SJSA1 (cell line): Measurements from ENCODE around the gene TESPA1. TPM values are rescaled to one million over a fixed set of nuclear protein-coding genes. Genes with fewer than 3 reads are reported as not detected.
A peak's percentile ranks its signal among the peaks of the same experiment; 100 is the strongest.
"Not testable (repeated sequence)": the region's sequence is repeated elsewhere in the genome, so short reads cannot be mapped to it uniquely, and the experiment has no call there.

ENCODE experiments used
- DNase-seq, 2 experiments: peaks; one replicate each; pipeline ENCODE4 v3.0.0-alpha.2; 2015 to 2020; ENCODE audit warnings: low spot score in 2 of 2, low read depth in 1 of 2
- H3K27ac ChIP-seq: fragments of 250-450 bp; sonication (Bioruptor Pico); 2 replicates; pipeline ENCODE4 v1.5.1; 2020; ENCODE audit warnings: mild to moderate bottlenecking, moderate library complexity
- H3K27me3 ChIP-seq: fragments of 250-450 bp; sonication (Bioruptor Pico); replicated peaks from 2 replicates; pipeline ENCODE4 v1.5.1; 2020; ENCODE audit warnings: mild to moderate bottlenecking, moderate library complexity
- H3K36me3 ChIP-seq: fragments of 250-450 bp; sonication (Bioruptor Pico); 2 replicates; pipeline ENCODE4 v1.5.1; 2020; ENCODE audit warnings: mild to moderate bottlenecking
- H3K4me1 ChIP-seq: fragments of 250-450 bp; sonication (Bioruptor Pico); replicated peaks from 2 replicates; pipeline ENCODE4 v1.6.1; 2021; ENCODE audit warnings: mild to moderate bottlenecking
- H3K4me3 ChIP-seq: fragments of 250-450 bp; sonication (Bioruptor Pico); 2 replicates; pipeline ENCODE4 v1.5.1; 2020; ENCODE audit warnings: mild to moderate bottlenecking
- H3K9me3 ChIP-seq: fragments of 250-450 bp; sonication (Bioruptor Pico); replicated peaks from 2 replicates; pipeline ENCODE4 v1.5.1; 2020; ENCODE audit warnings: mild to moderate bottlenecking
- total RNA-seq: library from RNA; depleted of rRNA; stranded (reverse); fragments of >200 nt; shearing (Covaris generic); gene quantifications from 2 replicates; pipeline ENCODE4 v1.2.3, GENCODE V29; 2014

Gene TESPA1
- total RNA-seq, 1 experiment from 2014 or later: 0.05 TPM

- H3K9me3 ChIP-seq: no peaks in the 10 kb centered on the region
- H3K27ac ChIP-seq: no peak overlapping the region
- H3K4me1 ChIP-seq: no peaks in the 10 kb centered on the region
- H3K36me3 ChIP-seq: no peaks in the 10 kb centered on the region
- H3K4me3 ChIP-seq: no peak overlapping the region
- 0 out of 2 replicates have a peak, but pooled peaks cover 4% of the 10 kb centered on the region for H3K27me3 ChIP-seq
- no peak for DNase-seq
These were observed 34.4 kb downstream of the TESPA1 start for GRCh38 chr12:54950071-54950727.

- Histone ChIP-seq H3K4me1 (no peaks in the 10 kb centered on the region), H3K27me3 (no peaks in the 10 kb centered on the region), H3K9me3 (no peaks in the 10 kb centered on the region), H3K27ac (no peak overlapping the region), H3K4me3 (no peak overlapping the region), H3K36me3 (no peaks in the 10 kb centered on the region)
- DNase-seq: no peak
These were observed 35.4 kb downstream of the TESPA1 start for GRCh38 chr12:54949073-54949711.

- H3K27ac ChIP-seq: no peak overlapping the region
- H3K36me3 ChIP-seq: no peaks in the 10 kb centered on the region
- DNase-seq: no peak
- H3K9me3 ChIP-seq: no peaks in the 10 kb centered on the region
- no peak overlapping the region for H3K4me3 ChIP-seq
- H3K4me1 ChIP-seq: no peaks in the 10 kb centered on the region
- no peaks in the 10 kb centered on the region for H3K27me3 ChIP-seq
These were observed 36.4 kb downstream of the TESPA1 start for GRCh38 chr12:54948171-54948570.

- Histone ChIP-seq H3K4me1 (no peaks in the 10 kb centered on the region), H3K27ac (no peak overlapping the region), H3K9me3 (no peaks in the 10 kb centered on the region), H3K27me3 (no peaks in the 10 kb centered on the region), H3K4me3 (no peak overlapping the region), H3K36me3 (no peaks in the 10 kb centered on the region)
- DNase-seq: no peak
These were observed 39.5 kb downstream of the TESPA1 start for GRCh38 chr12:54945082-54945481.

- not testable (repeated sequence) for H3K4me3 ChIP-seq, H3K36me3 ChIP-seq, H3K27me3 ChIP-seq, DNase-seq, H3K4me1 ChIP-seq, H3K9me3 ChIP-seq, H3K27ac ChIP-seq
These were observed 41.3 kb downstream of the TESPA1 start for GRCh38 chr12:54943292-54943691.

GRCh38 chr12:54941659-54942058 lies 42.9 kb downstream of the TESPA1 start:
- Histone ChIP-seq H3K9me3 (no peaks in the 10 kb centered on the region), H3K27me3 (no peaks in the 10 kb centered on the region), H3K36me3 (no peaks in the 10 kb centered on the region), H3K4me1 (no peaks in the 10 kb centered on the region), H3K4me3 (no peak overlapping the region), H3K27ac (no peak overlapping the region)
- DNase-seq: no peak

- no peak for DNase-seq
- H3K9me3 ChIP-seq: no peaks in the 10 kb centered on the region
- peaks cover 1% of the 10 kb centered on the region; the same call in 1 of the 2 replicates for H3K4me1 ChIP-seq
- H3K27me3 ChIP-seq: no peaks in the 10 kb centered on the region
- no peak overlapping the region for H3K27ac ChIP-seq
- H3K36me3 ChIP-seq: no peaks in the 10 kb centered on the region
- no peak overlapping the region for H3K4me3 ChIP-seq
These were observed 43.7 kb downstream of the TESPA1 start for GRCh38 chr12:54940727-54941315.

- no peak for DNase-seq
- Histone ChIP-seq H3K27ac (no peak overlapping the region), H3K27me3 (no peaks in the 10 kb centered on the region), H3K36me3 (no peaks in the 10 kb centered on the region), H3K4me1 (peaks cover 15% of the 10 kb centered on the region), H3K9me3 (no peaks in the 10 kb centered on the region), H3K4me3 (no peak overlapping the region)
These were observed 46.6 kb downstream of the TESPA1 start for GRCh38 chr12:54937929-54938328.

- no peaks in the 10 kb centered on the region for H3K9me3 ChIP-seq
- no peaks in the 10 kb centered on the region for H3K36me3 ChIP-seq
- no peak overlapping the region for H3K27ac ChIP-seq
- H3K4me3 ChIP-seq: no peak overlapping the region
- H3K27me3 ChIP-seq: no peaks in the 10 kb centered on the region
- peaks cover 15% of the 10 kb centered on the region for H3K4me1 ChIP-seq
- no peak for DNase-seq
These were observed 47.2 kb downstream of the TESPA1 start for GRCh38 chr12:54937376-54937775.

GRCh38 chr12:54936736-54937135 lies 47.8 kb downstream of the TESPA1 start:
- H3K4me3 ChIP-seq: no peak overlapping the region
- H3K36me3 ChIP-seq: no peaks in the 10 kb centered on the region
- no peak for DNase-seq
- H3K4me1 ChIP-seq: peaks cover 15% of the 10 kb centered on the region
- no peaks in the 10 kb centered on the region for H3K27me3 ChIP-seq
- H3K9me3 ChIP-seq: no peaks in the 10 kb centered on the region
- no peak overlapping the region for H3K27ac ChIP-seq

- Histone ChIP-seq H3K36me3 (no peaks in the 10 kb centered on the region), H3K4me1 (peaks cover 15% of the 10 kb centered on the region), H3K9me3 (0 out of 2 replicates have a peak, but pooled peaks cover 2% of the 10 kb centered on the region), H3K27me3 (no peaks in the 10 kb centered on the region), H3K4me3 (no peak overlapping the region), H3K27ac (peak overlapping the region; percentile 76)
- DNase-seq: peak; percentile 54 to 61
These were observed 49.2 kb downstream of the TESPA1 start for GRCh38 chr12:54935235-54935951.

- no peak for DNase-seq
- Histone ChIP-seq H3K27ac (no peak overlapping the region), H3K36me3 (no peaks in the 10 kb centered on the region), H3K9me3 (0 out of 2 replicates have a peak, but pooled peaks cover 2% of the 10 kb centered on the region), H3K4me3 (no peak overlapping the region), H3K4me1 (peaks cover 15% of the 10 kb centered on the region), H3K27me3 (no peaks in the 10 kb centered on the region)
These were observed 50.1 kb downstream of the TESPA1 start for GRCh38 chr12:54934419-54934818.

GRCh38 chr12:54933376-54933775 lies 51.2 kb downstream of the TESPA1 start:
- H3K4me1 ChIP-seq: peaks cover 15% of the 10 kb centered on the region
- H3K36me3 ChIP-seq: no peaks in the 10 kb centered on the region
- no peaks in the 10 kb centered on the region for H3K27me3 ChIP-seq
- H3K27ac ChIP-seq: no peak overlapping the region
- DNase-seq: no peak
- no peak overlapping the region for H3K4me3 ChIP-seq
- H3K9me3 ChIP-seq: 0 out of 2 replicates have a peak, but pooled peaks cover 2% of the 10 kb centered on the region

GRCh38 chr12:54932691-54933090 lies 51.9 kb downstream of the TESPA1 start:
- no peak overlapping the region for H3K27ac ChIP-seq
- no peak for DNase-seq
- H3K9me3 ChIP-seq: 0 out of 2 replicates have a peak, but pooled peaks cover 2% of the 10 kb centered on the region
- H3K27me3 ChIP-seq: no peaks in the 10 kb centered on the region
- no peak overlapping the region for H3K4me3 ChIP-seq
- no peaks in the 10 kb centered on the region for H3K36me3 ChIP-seq
- H3K4me1 ChIP-seq: peaks cover 15% of the 10 kb centered on the region
